Upper lobe of left lung (tissue), 6 donors: ENCODE measurements around the gene SYNGAP1. TPM values are rescaled to one million over a fixed set of nuclear protein-coding genes. Genes with fewer than 3 reads are reported as not detected.
A peak's percentile ranks its signal among the peaks of the same experiment; 100 is the strongest.

Experiments
- ATAC-seq, 2 donors: fragments of 200-7000 bp; cut with Tn5 transposase; one replicate each; pipeline ENCODE4 v1.9.1; 2022; ENCODE audit warnings: mild to moderate bottlenecking in 2 of 2, moderate library complexity in 2 of 2; ENCODE audit not compliant: low FRiP score in 2 of 2
- DNase-seq, 2 donors: peaks; one replicate each; pipeline ENCODE4 v3.0.0-alpha.2; 2019 to 2020
- H3K27ac ChIP-seq, 4 donors: fragments of 200-600 bp; sonication (generic); one replicate each; pipeline ENCODE4 v1.5.1; 2016 to 2019
- H3K27me3 ChIP-seq, 4 donors: fragments of 200-600 bp; sonication (generic); one replicate each; pipeline ENCODE4 v1.5.1; 2017 to 2019
- H3K36me3 ChIP-seq, 4 donors: fragments of 200-600 bp; sonication (generic); one replicate each; pipeline ENCODE4 v1.5.1; 2016 to 2019
- H3K4me1 ChIP-seq, 4 donors: fragments of 200-600 bp; sonication (generic); one replicate each; pipeline ENCODE4 v1.5.1; 2018 to 2019
- H3K4me3 ChIP-seq, 4 donors: fragments of 200-600 bp; sonication (generic); one replicate each; pipeline ENCODE4 v1.5.1; 2017 to 2019; ENCODE audit warnings: mild to moderate bottlenecking in 2 of 4, moderate library complexity in 1 of 4
- H3K9me3 ChIP-seq, 4 donors: fragments of 200-600 bp; sonication (generic); one replicate each; pipeline ENCODE4 v1.5.1; 2018 to 2019
- CTCF ChIP-seq, 6 experiments: fragments of 450-650 bp in 4 of 6; fragments of 200-600 bp in 2 of 6; sonication (generic) in 2 of 6; IDR thresholded peaks; one replicate each; pipeline ENCODE4 v1.5.1; 2016 to 2019; ENCODE audit warnings: antibody characterized with exemption in 6 of 6
- EP300 ChIP-seq, 4 donors: sonication (generic); formaldehyde crosslinking; IDR thresholded peaks; one replicate each; pipeline ENCODE4 v1.5.1; 2017; ENCODE audit warnings: antibody characterized with exemption in 4 of 4, control low read depth in 2 of 4
- POLR2A ChIP-seq, 4 donors: fragments of 450-650 bp; IDR thresholded peaks; one replicate each; pipeline ENCODE4 v1.5.1; 2016 to 2017; ENCODE audit warnings: antibody characterized with exemption in 4 of 4, mild to moderate bottlenecking in 2 of 4
- POLR2AphosphoS5 ChIP-seq, 2 donors: sonication (generic); formaldehyde crosslinking; IDR thresholded peaks; one replicate each; pipeline ENCODE4 v1.5.1; 2017; ENCODE audit warnings: antibody characterized with exemption in 2 of 2
- WGBS, 2 donors: methylation state at CpG; one replicate each; pipeline ENCODE4 v1.1.5; 2017 to 2018; 5-methylcytosine and 5-hydroxymethylcytosine counted together
- total RNA-seq, 6 donors: library from RNA; depleted of rRNA in 4 of 6; stranded (reverse); fragments of >200 nt in 4 of 6; gene quantifications; one replicate each; pipeline versions ENCODE4 v1.1.0 to v1.2.1, GENCODE V29; 2016 to 2021
- donor health status: DM: no; HTN: no; CAD: no; lungs with moderate emphysema.
- donor health status: DM: no; HTN: yes; CAD: no; lungs with severe emphysema.

The SYNGAP1 gene
- total RNA-seq, 6 donors from 2014 or later, result 8.2 to 57.6 (median 19.5) TPM

GRCh38 chr6:33423777-33424176 lies 3.9 kb downstream of the SYNGAP1 start:
- Histone ChIP-seq H3K27me3 (no peaks in the 10 kb centered on the region), H3K36me3 (no peaks in the 10 kb centered on the region), H3K4me3 (no peak overlapping the region), H3K27ac (no peak overlapping the region), H3K9me3 (no peaks in the 10 kb centered on the region), H3K4me1 (peaks cover 32 to 45% (median 39%) of the 10 kb centered on the region in 4 donors)
- TF ChIP-seq POLR2A (IDR thresholded peaks at IDR 0.05) (no peak), POLR2AphosphoS5 (IDR thresholded peaks at IDR 0.05) (no peak), CTCF (IDR thresholded peaks at IDR 0.05) (no peak), EP300 (IDR thresholded peaks at IDR 0.05) (no peak)
- DNase-seq, result no peak
- 96 to 100% methylated on average over 2 of the region's 2 CpGs for WGBS, 2 donors
- no peak for ATAC-seq

GRCh38 chr6:33424855-33425667 lies 5.2 kb downstream of the SYNGAP1 start:
- WGBS, 2 donors, result 14 to 16% methylated on average over 12 of the region's 12 CpGs
- TF ChIP-seq POLR2A (IDR thresholded peaks at IDR 0.05) (peak in 1 of 4 donors; percentile 33), POLR2AphosphoS5 (IDR thresholded peaks at IDR 0.05) (no peak)
- no peaks in the 10 kb centered on the region for H3K27me3 ChIP-seq
- H3K4me3 ChIP-seq, result peak overlapping the region; percentile 9 to 69 (median 60)
- DNase-seq, result peak in 1 of 2 donors; percentile 65
- no peaks in the 10 kb centered on the region for H3K36me3 ChIP-seq
- ATAC-seq, result no peak
- peaks cover 33 to 49% (median 41%) of the 10 kb centered on the region in 4 donors for H3K4me1 ChIP-seq
- H3K27ac ChIP-seq, result peak overlapping the region; percentile 84 to 97 (median 94)
- no peaks in the 10 kb centered on the region for H3K9me3 ChIP-seq

- H3K4me3 ChIP-seq, result peak overlapping the region; percentile 9 to 69 (median 60)
- no peaks in the 10 kb centered on the region for H3K9me3 ChIP-seq
- DNase-seq (peak; percentile 88 to 96), ATAC-seq (peak; percentile 85 to 91)
- H3K27ac ChIP-seq, result peak overlapping the region; percentile 84 to 97 (median 94)
- no peaks in the 10 kb centered on the region for H3K27me3 ChIP-seq
- peak in 1 of 4 donors; percentile 62 for TF ChIP-seq POLR2A (IDR thresholded peaks at IDR 0.05)
- peak; percentile 85 to 88 for TF ChIP-seq POLR2AphosphoS5 (IDR thresholded peaks at IDR 0.05)
- no peak for TF ChIP-seq EP300 (IDR thresholded peaks at IDR 0.05)
- TF ChIP-seq CTCF (IDR thresholded peaks at IDR 0.05), result peak; percentile 26 to 82 (median 48)
- H3K36me3 ChIP-seq, result no peaks in the 10 kb centered on the region
- WGBS, 2 donors, result 1 to 2% methylated on average over 16 to 17 of the region's 43 CpGs
- peaks cover 41 to 57% (median 50%) of the 10 kb centered on the region in 4 donors for H3K4me1 ChIP-seq
Measured at GRCh38 chr6:33425668-33426577, 6.1 kb downstream of the SYNGAP1 start.

- no peak for TF ChIP-seq POLR2AphosphoS5 (IDR thresholded peaks at IDR 0.05)
- no peak for TF ChIP-seq EP300 (IDR thresholded peaks at IDR 0.05)
- no peak for TF ChIP-seq POLR2A (IDR thresholded peaks at IDR 0.05)
- TF ChIP-seq CTCF (IDR thresholded peaks at IDR 0.05), result no peak
- Histone ChIP-seq H3K4me3 (peak overlapping the region; percentile 9 to 69 (median 60)), H3K9me3 (no peaks in the 10 kb centered on the region), H3K27ac (peak overlapping the region; percentile 84 to 97 (median 94)), H3K4me1 (peaks cover 44 to 66% (median 58%) of the 10 kb centered on the region in 4 donors), H3K36me3 (no peaks in the 10 kb centered on the region), H3K27me3 (no peaks in the 10 kb centered on the region)
- DNase-seq, result no peak
- WGBS, 2 donors, result 5% methylated on average over 12 of the region's 12 CpGs
- ATAC-seq, result no peak
Measured at GRCh38 chr6:33426590-33427511, 7.0 kb downstream of the SYNGAP1 start.
